Activated naive CD8-positive, alpha-beta T cell (primary cell): ENCODE results near the gene TCF21.
"Not testable (repeated sequence)": the region's sequence is repeated elsewhere in the genome, so short reads cannot be mapped to it uniquely, and the experiment has no call there.

Experiments
- H3K27ac Mint-ChIP-seq: one replicate; pipeline ENCODE4 v1.8.0; 2021; ENCODE audit warnings: mixed read lengths
- H3K27me3 Mint-ChIP-seq: one replicate; pipeline ENCODE4 v1.8.0; 2021; ENCODE audit warnings: mixed read lengths
- H3K36me3 Mint-ChIP-seq: one replicate; pipeline ENCODE4 v1.8.0; 2021; ENCODE audit warnings: mixed read lengths
- H3K4me1 Mint-ChIP-seq: one replicate; pipeline ENCODE4 v1.8.0; 2021; ENCODE audit warnings: low read depth, mixed read lengths
- H3K4me3 Mint-ChIP-seq: one replicate; pipeline ENCODE4 v1.8.0; 2021; ENCODE audit warnings: mild to moderate bottlenecking, mixed read lengths
- H3K9me3 Mint-ChIP-seq: one replicate; pipeline ENCODE4 v1.8.0; 2021; ENCODE audit warnings: low read depth, mixed read lengths

Gene TCF21

DNA sequence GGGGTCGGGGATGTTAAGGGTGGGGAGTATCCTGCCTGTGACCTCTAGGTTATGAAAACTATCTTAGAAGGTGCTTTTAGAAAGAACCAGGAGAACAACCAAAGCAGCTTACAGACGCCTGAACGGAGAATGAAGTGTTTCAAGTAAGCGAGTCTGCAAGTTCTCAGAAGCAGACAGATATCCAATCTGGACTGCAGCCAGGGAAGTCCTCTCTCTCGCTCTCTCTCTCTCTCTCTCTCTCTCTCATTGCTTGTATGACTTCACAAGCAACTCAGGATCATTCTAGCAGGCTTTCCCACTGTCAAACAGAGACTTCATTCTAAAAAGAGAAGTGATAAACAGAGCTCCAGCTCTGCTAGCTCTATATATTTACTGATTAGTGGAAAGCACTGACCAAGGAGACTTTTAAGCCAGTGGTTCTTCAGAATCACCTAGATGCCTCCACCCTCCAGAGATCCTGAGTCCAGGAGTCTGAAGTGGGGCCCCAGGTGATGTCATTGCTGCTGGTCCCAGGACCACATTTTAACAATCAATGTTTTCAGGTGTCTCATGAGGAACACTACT, 6.0 kb downstream of the TCF21 start:
- no peak overlapping the region for H3K4me3 Mint-ChIP-seq
- peaks cover 56% of the 10 kb centered on the region for H3K27me3 Mint-ChIP-seq
- no peaks in the 10 kb centered on the region for H3K9me3 Mint-ChIP-seq
- H3K4me1 Mint-ChIP-seq: peaks cover 33% of the 10 kb centered on the region
- H3K36me3 Mint-ChIP-seq: no peaks in the 10 kb centered on the region
- H3K27ac Mint-ChIP-seq: no peak overlapping the region

DNA sequence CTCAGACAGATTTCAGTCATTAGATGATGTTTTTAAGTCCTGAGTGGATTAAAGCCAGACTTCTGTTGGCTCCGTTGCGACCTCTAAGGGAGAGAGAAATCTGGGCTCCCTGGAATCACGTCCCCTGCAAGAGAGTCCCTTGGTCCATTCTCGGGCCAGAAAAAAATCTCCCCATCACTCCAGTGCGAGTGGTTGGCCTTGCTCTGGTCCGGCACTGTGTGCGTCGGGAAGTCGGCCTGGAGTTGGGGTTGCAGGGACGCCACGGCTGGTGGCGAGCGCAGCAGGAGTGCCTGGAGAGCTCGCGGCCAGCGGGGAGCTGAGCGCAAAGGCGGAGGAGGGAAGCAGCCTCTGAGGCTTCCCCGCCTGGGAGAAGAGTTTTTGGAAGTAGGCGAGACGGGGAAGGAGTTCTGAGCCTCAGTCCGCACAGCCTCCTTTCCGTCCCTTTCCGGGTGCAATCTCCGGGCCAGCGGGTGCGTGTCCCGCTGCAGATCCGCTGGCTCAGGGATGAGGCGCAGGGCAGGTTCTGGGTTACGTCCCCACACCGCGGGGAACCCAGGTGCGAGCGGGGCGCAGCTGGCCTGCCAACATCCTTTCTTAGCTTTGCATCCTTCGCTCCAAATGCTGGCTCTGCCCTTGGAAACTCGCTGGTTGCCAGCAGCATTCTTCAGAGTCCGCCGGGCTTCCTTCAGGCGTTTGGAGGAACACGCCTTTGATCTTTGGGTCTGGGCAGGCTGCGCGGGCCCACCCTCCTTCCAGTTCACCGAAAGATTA, 6.8 kb downstream of the TCF21 start:
- Mint-ChIP-seq H3K27me3 (peaks cover 55% of the 10 kb centered on the region), H3K4me1 (peaks cover 25% of the 10 kb centered on the region), H3K9me3 (no peaks in the 10 kb centered on the region), H3K36me3 (no peaks in the 10 kb centered on the region), H3K27ac (no peak overlapping the region), H3K4me3 (no peak overlapping the region)

DNA sequence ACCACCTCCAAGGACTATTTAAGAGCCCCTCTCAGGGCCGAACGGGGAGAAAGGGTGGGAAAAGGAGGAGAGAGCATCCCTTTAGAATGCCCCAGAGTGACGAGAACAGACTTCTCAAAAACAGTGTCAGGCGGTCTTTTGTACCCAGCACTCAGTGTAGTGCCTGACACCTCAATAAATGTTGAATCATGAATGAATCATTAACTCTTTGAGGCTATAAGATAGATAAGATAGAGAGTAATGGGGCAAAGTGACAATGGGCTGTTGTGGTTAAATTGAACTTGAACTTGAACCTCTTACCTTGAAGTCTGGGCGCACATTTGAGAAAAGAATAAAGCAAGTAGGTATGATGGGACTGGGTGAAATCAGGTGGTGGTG, 7.4 kb downstream of the TCF21 start:
- Mint-ChIP-seq H3K4me1 (peaks cover 20% of the 10 kb centered on the region), H3K9me3 (no peaks in the 10 kb centered on the region)

GRCh38 chr6:133898263-133898662, 9.3 kb downstream of the TCF21 start:
- no peaks in the 10 kb centered on the region for H3K36me3 Mint-ChIP-seq
- no peak overlapping the region for H3K27ac Mint-ChIP-seq
- peaks cover 51% of the 10 kb centered on the region for H3K27me3 Mint-ChIP-seq
- no peak overlapping the region for H3K4me3 Mint-ChIP-seq
- peaks cover 6% of the 10 kb centered on the region for H3K4me1 Mint-ChIP-seq
- H3K9me3 Mint-ChIP-seq: no peaks in the 10 kb centered on the region

More for the DNA sequence above, 7.4 kb downstream of the TCF21 start:
- H3K36me3 Mint-ChIP-seq: no peaks in the 10 kb centered on the region
- peaks cover 54% of the 10 kb centered on the region for H3K27me3 Mint-ChIP-seq
- no peak overlapping the region for H3K4me3 Mint-ChIP-seq
- H3K27ac Mint-ChIP-seq: no peak overlapping the region

GRCh38 chr6:133899556-133899955, 10.6 kb downstream of the TCF21 start:
- H3K9me3 Mint-ChIP-seq: no peaks in the 10 kb centered on the region
- H3K36me3 Mint-ChIP-seq: no peaks in the 10 kb centered on the region
- H3K4me1 Mint-ChIP-seq: no peaks in the 10 kb centered on the region
- no peak overlapping the region for H3K4me3 Mint-ChIP-seq
- peaks cover 42% of the 10 kb centered on the region for H3K27me3 Mint-ChIP-seq
- no peak overlapping the region for H3K27ac Mint-ChIP-seq

DNA sequence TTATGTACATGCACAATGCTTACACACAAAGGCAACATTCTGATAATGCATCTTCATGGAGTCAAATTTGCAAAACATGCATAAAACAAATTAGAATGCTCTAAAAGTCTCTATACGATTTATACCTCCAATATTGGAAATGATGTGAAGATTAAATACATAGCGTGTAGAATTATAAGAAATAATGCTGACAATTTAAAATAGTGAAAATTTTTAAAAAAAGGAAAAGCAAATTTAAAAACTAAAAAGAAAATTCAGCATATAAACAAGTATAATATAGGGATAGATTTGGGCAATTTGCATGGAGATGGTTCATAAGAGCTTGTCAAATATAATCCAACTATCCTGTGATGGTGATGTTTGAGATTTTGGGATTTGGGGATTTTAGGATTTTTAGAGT, 14.9 kb downstream of the TCF21 start:
- Mint-ChIP-seq H3K9me3 (no peaks in the 10 kb centered on the region), H3K4me3 (no peak overlapping the region), H3K36me3 (no peaks in the 10 kb centered on the region), H3K4me1 (no peaks in the 10 kb centered on the region), H3K27me3 (peaks cover 34% of the 10 kb centered on the region), H3K27ac (no peak overlapping the region)

DNA sequence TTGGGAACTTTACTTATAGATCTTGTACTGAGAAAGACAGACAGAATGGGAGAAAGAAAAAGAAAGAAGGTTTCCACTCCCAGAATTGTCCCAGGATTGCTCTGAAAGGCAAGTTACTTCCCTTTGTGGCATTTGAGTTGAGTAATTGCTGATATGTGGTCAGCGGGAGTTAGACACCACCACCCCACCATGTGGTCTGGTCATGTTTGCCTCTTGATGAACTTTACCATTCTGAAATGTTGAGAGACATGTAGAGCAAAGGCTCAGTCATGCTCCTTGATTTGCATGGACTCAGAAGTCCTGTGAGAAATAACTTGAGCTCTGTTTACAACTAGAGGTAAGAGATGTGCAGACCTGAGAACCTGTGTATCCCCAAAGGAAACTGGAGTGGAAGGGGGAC, 17.1 kb downstream of the TCF21 start:
- H3K27ac Mint-ChIP-seq: no peak overlapping the region
- H3K4me1 Mint-ChIP-seq: no peaks in the 10 kb centered on the region
- H3K9me3 Mint-ChIP-seq: no peaks in the 10 kb centered on the region
- H3K27me3 Mint-ChIP-seq: peaks cover 34% of the 10 kb centered on the region
- H3K36me3 Mint-ChIP-seq: no peaks in the 10 kb centered on the region
- H3K4me3 Mint-ChIP-seq: no peak overlapping the region

DNA sequence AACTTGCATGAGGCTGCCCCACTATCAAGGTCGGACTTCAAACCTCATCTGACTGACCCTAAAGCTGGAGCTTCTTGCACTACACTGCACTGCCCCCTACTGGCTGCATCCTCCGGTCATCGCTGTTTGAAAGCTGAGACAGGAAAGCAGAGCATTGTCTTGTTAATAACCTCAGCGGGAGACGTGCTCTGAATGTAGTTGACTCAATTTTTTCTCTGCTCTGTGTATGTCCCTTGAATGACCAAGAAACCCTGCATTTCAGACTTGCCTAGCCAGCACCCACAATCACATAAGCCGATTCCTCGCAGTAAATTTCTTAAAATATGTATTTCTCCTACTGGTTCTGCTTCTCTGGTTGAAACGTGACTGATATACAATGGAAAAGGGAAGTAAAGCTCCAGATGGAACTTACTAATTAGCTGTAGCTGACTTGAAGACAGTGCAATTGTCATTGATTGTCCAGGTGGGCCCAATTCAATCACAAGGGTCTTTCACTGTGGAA, 27.8 kb downstream of the TCF21 start:
- no peak overlapping the region for H3K4me3 Mint-ChIP-seq
- no peaks in the 10 kb centered on the region for H3K36me3 Mint-ChIP-seq
- H3K4me1 Mint-ChIP-seq: peaks cover 4% of the 10 kb centered on the region
- no peak overlapping the region for H3K27ac Mint-ChIP-seq
- peaks cover 10% of the 10 kb centered on the region for H3K27me3 Mint-ChIP-seq
- no peaks in the 10 kb centered on the region for H3K9me3 Mint-ChIP-seq

DNA sequence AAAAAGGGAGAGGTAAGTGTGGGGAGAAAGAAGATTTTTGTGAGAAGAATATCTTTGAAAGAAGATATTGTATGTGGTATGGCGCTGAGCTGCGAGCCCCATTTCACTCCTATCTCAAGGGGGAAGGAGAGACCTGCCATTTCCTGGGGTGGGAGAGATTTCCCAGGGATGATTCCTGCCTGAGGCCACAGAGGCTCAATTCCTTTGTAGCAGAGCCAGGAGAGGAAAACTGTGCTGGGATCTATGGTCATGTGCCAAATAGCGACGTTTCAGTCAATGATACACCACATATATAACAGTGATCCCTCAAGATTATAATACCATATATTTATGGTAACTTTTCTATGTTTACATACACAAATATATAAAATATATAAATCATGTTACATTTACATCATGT, 28.9 kb downstream of the TCF21 start:
- Mint-ChIP-seq H3K27ac (no peak overlapping the region), H3K36me3 (no peaks in the 10 kb centered on the region), H3K27me3 (peaks cover 10% of the 10 kb centered on the region), H3K9me3 (no peaks in the 10 kb centered on the region), H3K4me1 (peaks cover 4% of the 10 kb centered on the region), H3K4me3 (no peak overlapping the region)

- Mint-ChIP-seq H3K4me1 (peaks cover 4% of the 10 kb centered on the region), H3K9me3 (no peaks in the 10 kb centered on the region), H3K36me3 (no peaks in the 10 kb centered on the region), H3K27ac (no peak overlapping the region), H3K4me3 (no peak overlapping the region), H3K27me3 (peaks cover 10% of the 10 kb centered on the region)
Observed at GRCh38 chr6:133918208-133918930, 29.5 kb downstream of the TCF21 start.

DNA sequence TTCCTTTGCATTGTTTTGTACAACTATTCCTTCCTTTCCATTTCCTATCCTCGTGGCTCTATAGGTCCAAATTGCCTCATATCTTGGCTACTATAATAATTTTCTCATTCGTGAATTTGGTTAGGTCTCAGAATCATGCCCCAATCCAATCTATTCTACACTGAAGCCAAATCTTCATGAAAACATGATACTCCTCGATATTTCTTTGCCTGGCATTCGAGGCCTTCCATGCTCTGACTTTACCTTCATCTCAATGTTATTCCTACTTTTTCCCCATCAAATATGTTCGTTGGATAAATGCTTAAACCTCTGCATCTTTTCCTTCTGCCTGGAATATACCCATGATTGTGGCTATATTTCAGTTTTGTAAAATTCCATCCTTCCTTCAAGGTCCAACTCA, 30.4 kb downstream of the TCF21 start:
- no peaks in the 10 kb centered on the region for H3K9me3 Mint-ChIP-seq
- H3K4me3 Mint-ChIP-seq: no peak overlapping the region
- H3K36me3 Mint-ChIP-seq: no peaks in the 10 kb centered on the region
- H3K27ac Mint-ChIP-seq: no peak overlapping the region
- peaks cover 4% of the 10 kb centered on the region for H3K4me1 Mint-ChIP-seq
- H3K27me3 Mint-ChIP-seq: peaks cover 8% of the 10 kb centered on the region

DNA sequence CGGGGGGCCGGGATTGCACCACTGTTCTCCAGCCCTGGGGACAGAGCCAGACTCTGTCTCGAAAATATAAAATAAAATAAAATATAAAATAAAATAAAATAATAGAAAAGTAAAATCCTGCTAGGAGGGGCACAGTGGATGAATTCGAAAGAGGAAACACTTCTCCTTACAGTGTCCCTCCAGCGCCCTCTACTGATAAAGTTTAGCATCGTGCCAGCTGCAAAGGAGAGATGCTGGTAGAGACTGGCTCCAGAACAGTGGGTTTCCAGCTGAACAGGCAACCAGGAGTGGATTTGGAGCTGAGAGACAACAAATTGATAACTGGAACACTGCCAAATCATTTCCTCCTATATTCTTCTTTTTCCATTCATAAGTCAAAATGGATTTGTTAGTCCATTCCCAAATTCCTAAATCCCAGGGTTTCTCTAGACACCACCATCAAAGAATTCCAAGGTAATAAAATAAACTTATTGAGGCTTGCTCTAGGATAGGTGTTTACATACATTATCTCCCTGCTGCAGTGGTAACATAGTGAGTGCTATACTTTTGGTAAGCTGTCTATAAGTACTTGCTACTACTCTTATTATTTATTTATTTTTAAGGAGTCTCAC, 32.4 kb downstream of the TCF21 start:
- no peaks in the 10 kb centered on the region for H3K9me3 Mint-ChIP-seq
- no peaks in the 10 kb centered on the region for H3K36me3 Mint-ChIP-seq
- H3K27ac Mint-ChIP-seq: no peak overlapping the region
- peaks cover 4% of the 10 kb centered on the region for H3K4me1 Mint-ChIP-seq
- H3K27me3 Mint-ChIP-seq: peaks cover 7% of the 10 kb centered on the region
- H3K4me3 Mint-ChIP-seq: no peak overlapping the region

GRCh38 chr6:133923938-133924593, 35.2 kb downstream of the TCF21 start:
- peaks cover 19% of the 10 kb centered on the region for H3K27me3 Mint-ChIP-seq
- H3K27ac Mint-ChIP-seq: no peak overlapping the region
- no peaks in the 10 kb centered on the region for H3K9me3 Mint-ChIP-seq
- no peaks in the 10 kb centered on the region for H3K4me1 Mint-ChIP-seq
- no peak overlapping the region for H3K4me3 Mint-ChIP-seq
- no peaks in the 10 kb centered on the region for H3K36me3 Mint-ChIP-seq

DNA sequence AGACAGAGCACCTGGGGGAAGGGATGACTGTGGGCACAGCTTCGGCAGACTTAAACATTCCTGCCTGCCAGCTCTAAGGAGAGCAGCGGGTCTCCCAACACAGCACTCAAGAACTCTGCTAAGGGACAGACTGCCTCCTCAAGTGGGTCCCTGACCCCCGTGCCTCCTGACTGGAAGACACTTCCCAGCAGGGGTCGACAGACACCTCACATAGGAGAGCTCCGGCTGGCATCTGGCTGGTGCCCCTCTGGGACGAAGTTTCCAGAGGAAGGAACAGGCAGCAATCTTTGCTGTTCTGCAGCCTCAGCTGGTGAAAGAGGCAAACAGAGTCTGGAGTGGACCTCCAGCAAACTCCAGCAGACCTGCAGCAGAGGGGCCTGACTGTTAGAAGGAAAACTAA, 42.3 kb downstream of the TCF21 start:
- Mint-ChIP-seq H3K9me3 (peaks cover 11% of the 10 kb centered on the region), H3K27me3 (peaks cover 27% of the 10 kb centered on the region)
- H3K4me1 Mint-ChIP-seq, H3K27ac Mint-ChIP-seq, H3K4me3 Mint-ChIP-seq, H3K36me3 Mint-ChIP-seq: not testable (repeated sequence)

- H3K27ac Mint-ChIP-seq, H3K4me1 Mint-ChIP-seq, H3K36me3 Mint-ChIP-seq: not testable (repeated sequence)
Observed at GRCh38 chr6:133936352-133936751, 47.4 kb downstream of the TCF21 start.

More at GRCh38 chr6:133936352-133936751, 47.4 kb downstream of the TCF21 start:
- peaks cover 10% of the 10 kb centered on the region for H3K27me3 Mint-ChIP-seq
- H3K9me3 Mint-ChIP-seq: peaks cover 11% of the 10 kb centered on the region
- not testable (repeated sequence) for H3K4me3 Mint-ChIP-seq
